ENCODE data around the gene IL15RA.

GRCh38 chr10:5938291-5938690, 39.1 kb downstream of the IL15RA start:
- TF ChIP-seq CTCF (IDR thresholded peaks at IDR 0.05; ENCODE audit: insufficient read depth, low read depth, low read length) (no peak), EZH2 (IDR thresholded peaks at IDR 0.05; ENCODE audit: insufficient read depth, low read length) (no peak)
